ENCODE data around the gene EFNB3.

The EFNB3 gene, protein sequence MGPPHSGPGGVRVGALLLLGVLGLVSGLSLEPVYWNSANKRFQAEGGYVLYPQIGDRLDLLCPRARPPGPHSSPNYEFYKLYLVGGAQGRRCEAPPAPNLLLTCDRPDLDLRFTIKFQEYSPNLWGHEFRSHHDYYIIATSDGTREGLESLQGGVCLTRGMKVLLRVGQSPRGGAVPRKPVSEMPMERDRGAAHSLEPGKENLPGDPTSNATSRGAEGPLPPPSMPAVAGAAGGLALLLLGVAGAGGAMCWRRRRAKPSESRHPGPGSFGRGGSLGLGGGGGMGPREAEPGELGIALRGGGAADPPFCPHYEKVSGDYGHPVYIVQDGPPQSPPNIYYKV

DNA sequence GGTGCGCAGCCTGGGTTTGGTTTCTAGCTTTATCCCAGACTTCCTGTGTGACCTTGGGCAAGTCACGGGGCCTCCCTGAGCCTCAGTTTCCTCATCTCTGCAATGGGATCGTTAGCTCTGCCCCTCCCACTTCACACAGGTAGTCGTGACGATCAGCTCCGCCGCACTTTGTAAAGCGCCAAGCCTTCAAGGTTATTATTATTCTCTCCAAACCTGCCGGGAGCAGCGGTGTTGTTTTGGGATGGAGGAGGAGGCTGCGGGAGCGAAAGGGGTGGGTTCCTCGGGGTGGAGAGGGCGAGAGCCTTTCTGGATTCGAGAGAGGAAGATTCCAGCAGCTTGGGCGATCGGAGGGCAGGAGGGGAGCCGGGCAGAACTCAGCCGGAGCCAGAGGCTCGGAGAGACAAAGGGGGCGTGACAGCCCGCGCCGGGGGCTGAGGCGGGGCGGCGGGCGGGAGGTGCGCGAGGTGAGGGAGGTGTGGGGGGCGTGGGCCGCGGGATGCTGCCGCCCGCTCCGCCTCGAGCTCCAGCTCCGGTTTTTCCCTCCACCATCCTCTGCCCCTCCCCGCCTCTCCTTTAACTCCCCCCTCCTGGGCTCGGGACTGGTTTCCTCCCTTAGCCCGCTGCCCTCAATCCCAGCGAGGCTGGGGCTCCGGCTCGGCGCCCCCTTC is at the start of gene EFNB3:
Gene EFNB3, plus strand, starts transcription at position 602 of the 668 bp plus-strand sequence. CDS start 397 bp downstream, outside the sequence.
- TF ChIP-seq, protein P1, sequence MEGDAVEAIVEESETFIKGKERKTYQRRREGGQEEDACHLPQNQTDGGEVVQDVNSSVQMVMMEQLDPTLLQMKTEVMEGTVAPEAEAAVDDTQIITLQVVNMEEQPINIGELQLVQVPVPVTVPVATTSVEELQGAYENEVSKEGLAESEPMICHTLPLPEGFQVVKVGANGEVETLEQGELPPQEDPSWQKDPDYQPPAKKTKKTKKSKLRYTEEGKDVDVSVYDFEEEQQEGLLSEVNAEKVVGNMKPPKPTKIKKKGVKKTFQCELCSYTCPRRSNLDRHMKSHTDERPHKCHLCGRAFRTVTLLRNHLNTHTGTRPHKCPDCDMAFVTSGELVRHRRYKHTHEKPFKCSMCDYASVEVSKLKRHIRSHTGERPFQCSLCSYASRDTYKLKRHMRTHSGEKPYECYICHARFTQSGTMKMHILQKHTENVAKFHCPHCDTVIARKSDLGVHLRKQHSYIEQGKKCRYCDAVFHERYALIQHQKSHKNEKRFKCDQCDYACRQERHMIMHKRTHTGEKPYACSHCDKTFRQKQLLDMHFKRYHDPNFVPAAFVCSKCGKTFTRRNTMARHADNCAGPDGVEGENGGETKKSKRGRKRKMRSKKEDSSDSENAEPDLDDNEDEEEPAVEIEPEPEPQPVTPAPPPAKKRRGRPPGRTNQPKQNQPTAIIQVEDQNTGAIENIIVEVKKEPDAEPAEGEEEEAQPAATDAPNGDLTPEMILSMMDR (IDR thresholded peaks at IDR 0.05; ENCODE audit: insufficient read depth, low read depth, low read length, missing control alignments) = no peak
- peak; percentile 47 for DNase-seq (ENCODE audit: low read depth)
- H3K4me3 ChIP-seq (ENCODE audit: low read length) = peak within 1 kb of the TSS; percentile 46

DNA sequence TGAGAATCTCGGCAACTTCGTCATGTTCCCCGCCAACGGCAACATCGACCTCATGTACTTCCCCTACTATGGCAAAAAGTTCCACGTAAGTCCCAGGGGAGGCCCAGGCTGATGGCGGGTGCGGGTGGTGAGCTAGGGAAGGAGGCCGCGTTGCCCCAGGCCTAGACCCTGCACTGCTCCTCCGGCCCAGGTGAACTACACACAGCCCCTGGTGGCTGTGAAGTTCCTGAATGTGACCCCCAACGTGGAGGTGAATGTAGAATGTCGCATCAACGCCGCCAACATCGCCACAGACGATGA is 49.5 kb upstream of the EFNB3 start:
- TF ChIP-seq, protein P1 (IDR thresholded peaks at IDR 0.05; ENCODE audit: insufficient read depth, low read depth, low read length, missing control alignments) = no peak
- no peak for DNase-seq (ENCODE audit: low read depth)
- no peak overlapping the region for H3K4me3 ChIP-seq (ENCODE audit: low read length)

DNA sequence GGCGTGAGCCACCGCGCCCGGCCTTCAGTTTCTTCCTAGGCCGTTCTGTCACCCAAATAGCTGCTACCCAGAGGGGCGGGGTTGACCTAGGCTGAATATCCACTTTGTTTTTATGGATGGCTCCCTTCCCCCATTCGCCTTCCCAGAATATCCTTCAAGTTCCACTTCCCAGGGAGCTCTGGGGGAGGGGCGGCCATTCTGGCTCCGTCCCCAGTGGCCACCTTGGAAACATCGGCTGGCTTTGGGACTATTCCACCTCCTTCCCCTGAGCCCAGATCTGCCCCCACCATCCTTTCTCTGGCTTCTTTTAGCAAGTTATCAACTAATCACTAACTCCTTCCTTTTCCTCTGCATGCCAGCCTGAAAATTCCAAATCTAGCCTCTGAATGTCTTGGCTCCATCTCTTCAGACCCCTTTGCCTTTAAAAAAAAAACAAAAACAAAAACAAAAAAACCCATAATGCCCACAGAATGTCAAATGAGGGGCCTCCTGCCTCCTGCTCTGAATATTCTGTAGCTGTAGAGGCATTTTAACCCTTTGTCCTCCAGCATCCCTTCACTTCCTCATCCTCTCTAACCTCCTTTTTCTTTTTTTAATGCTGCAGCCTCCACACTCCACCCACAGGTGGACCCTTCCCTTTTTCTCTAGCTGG is 47.9 kb upstream of the EFNB3 start:
- DNase-seq (ENCODE audit: low read depth) = no peak
- no peak overlapping the region for H3K4me3 ChIP-seq (ENCODE audit: low read length)
- TF ChIP-seq, protein P1 (IDR thresholded peaks at IDR 0.05; ENCODE audit: insufficient read depth, low read depth, low read length, missing control alignments) = no peak

DNA sequence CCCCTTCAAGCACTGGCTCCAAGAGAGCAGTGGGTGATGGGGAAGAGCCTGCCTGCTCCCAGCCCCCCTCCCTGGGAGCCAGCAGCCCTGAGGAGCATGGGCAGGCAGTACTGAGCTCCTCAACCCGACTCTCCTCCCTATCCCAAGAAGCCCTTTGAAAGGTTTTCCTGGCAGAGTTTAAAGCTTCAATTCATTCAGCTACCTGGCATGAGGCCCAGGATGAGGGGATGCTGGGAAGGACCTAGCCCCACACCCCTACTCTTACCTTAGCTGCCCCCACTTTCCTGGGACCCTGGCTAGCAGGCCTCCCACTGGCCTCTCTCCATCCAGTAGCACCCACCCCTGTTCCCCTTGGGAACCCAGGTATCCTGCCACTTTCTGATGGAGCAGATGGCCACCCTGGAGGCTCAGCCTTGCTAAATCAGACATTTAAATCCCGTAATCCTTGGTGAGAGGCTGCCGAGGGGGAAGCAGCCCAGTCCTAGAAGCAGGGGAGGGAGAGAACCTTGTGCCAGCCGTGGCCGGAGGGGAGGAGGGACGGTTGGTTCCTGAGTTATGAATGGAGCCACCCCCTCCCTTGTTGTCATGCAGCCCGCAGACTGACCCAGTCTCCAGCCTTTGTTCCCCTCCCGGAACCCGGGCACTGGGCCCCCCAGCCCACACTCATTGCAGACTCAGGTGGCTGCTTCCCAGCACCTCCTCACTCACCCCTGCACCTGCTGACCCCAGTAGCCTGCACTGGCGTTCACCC is 37.2 kb upstream of the EFNB3 start:
- H3K4me3 ChIP-seq (ENCODE audit: low read length) = no peak overlapping the region
- DNase-seq (ENCODE audit: low read depth) = no peak
- TF ChIP-seq, protein P1 (IDR thresholded peaks at IDR 0.05; ENCODE audit: insufficient read depth, low read depth, low read length, missing control alignments) = no peak

DNA sequence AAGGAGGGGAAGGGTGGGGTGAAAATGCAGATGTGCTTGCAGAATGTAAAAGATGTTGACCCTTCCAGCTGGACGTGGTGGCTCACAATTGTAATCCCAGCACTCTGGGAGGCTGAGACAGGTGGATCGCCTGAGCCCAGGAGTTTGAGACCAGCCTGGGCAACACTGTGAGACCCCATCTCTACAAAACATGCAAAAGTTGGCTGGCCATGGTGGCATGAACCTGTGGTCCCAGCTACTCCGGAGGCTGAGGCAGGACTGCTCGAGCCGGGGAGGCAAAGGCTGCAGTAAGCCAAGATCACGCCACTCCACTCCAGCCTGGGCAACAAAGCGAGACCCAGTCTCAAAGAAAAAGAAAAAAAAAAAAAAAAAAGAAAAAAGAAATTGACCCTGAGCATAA is 36.5 kb upstream of the EFNB3 start:
- no peak overlapping the region for H3K4me3 ChIP-seq (ENCODE audit: low read length)
- TF ChIP-seq, protein P1 (IDR thresholded peaks at IDR 0.05; ENCODE audit: insufficient read depth, low read depth, low read length, missing control alignments) = no peak

DNA sequence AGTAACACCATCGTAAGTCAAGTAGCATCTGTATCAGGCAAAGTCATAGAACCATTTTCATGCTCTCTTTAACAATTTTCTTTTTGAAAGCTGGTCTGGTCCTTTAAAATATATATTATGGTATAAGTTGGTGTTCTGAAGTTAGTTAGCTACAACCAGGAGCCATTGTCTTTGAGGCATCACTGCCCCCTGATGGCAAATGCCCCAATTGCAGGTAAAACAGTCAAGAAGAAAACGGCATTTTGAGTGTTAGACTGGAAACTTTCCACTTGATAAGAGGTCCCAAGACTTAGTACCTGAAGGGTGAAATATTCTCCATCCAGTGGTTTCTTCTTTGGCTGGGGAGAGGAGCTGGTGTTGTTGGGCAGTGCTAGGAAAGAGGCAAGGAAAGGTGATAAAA is 31.8 kb upstream of the EFNB3 start:
- DNase-seq (ENCODE audit: low read depth) = no peak

More for the DNA sequence above, 36.5 kb upstream of the EFNB3 start:
- DNase-seq (ENCODE audit: low read depth) = no peak

More for the DNA sequence above, 31.8 kb upstream of the EFNB3 start:
- TF ChIP-seq, protein P1 (IDR thresholded peaks at IDR 0.05; ENCODE audit: insufficient read depth, low read depth, low read length, missing control alignments) = peak; percentile 40
- H3K4me3 ChIP-seq (ENCODE audit: low read length) = no peak overlapping the region

Data from epithelial cell of esophagus (primary cell).